GM19351 (cell line): ENCODE results near the gene C19orf73.

Experiments used
- ATAC-seq: cut with Tn5 transposase; IDR thresholded peaks from one replicate; pipeline ENCODE4 v1.9.1; 2021; ENCODE audit warnings: mild to moderate bottlenecking, moderate library complexity; ENCODE audit not compliant: unreplicated experiment

Gene C19orf73

GRCh38 chr19:49070416-49070815 is 48.5 kb downstream of the C19orf73 start:
- ATAC-seq, result no peak

GRCh38 chr19:49069026-49069425 is 49.9 kb downstream of the C19orf73 start:
- no peak for ATAC-seq
